ENCODE measurements around the gene PRDM11.

Gene PRDM11

DNA sequence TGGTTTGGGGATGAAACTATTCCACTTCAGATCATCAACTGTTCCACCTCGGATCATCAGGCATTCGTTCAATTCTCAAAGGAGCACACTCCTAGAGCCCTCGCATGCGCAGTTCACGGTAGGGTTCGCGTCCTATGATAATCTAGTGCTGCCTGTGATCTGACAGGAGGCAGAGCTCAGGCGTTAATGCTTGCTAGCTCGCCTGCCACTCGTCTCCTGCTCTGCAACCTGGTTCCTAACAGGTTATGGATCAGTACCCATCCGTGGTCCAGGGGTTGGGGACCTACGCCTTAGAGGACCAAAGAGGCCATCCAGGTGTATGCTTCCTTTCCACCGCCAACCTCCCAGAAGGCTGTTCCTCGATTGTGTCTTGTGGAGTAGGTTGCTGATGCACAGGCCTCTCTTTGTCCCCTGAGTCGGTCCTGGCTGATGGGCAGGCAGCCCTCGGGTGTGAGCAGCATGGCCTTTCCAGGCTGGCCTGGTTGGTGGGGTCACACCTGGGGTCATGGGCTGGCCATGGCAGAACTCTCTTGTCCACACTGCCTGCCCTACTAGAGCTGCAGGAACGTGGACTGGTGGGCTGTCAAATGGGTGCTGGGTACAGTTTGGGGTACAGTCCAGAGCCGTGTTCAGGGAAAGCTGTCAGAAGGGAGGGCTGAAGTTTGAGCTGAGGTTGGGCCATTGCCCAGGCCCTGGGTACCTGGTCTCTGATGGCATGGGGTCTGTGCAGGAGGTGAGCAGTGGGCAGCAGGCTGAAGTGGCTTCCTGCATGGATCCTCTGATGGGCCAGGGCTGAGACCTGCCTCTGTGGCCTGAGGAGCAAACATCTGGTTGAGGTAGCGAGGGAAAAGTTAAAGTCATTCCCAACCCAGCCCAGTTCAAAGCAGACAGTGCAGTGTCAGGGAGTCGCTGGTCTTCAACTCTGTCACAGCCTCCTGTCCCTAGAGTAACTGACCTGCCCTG lies 11.1 kb downstream of the PRDM11 start:
- DNase-seq (ENCODE audit: low read depth), result no peak

GRCh38 chr11:45158210-45158731 lies 11.8 kb downstream of the PRDM11 start:
- H3K4me3 ChIP-seq (ENCODE audit: control insufficient read depth, low read depth, low read length), result no peak overlapping the region
- no peak for DNase-seq (ENCODE audit: low read depth)
- no peak for TF ChIP-seq CTCF (IDR thresholded peaks at IDR 0.05; ENCODE audit: control insufficient read depth, insufficient read depth, low read depth, low read length, missing control alignments)

More for the DNA sequence above, 11.1 kb downstream of the PRDM11 start:
- no peak for TF ChIP-seq CTCF (IDR thresholded peaks at IDR 0.05; ENCODE audit: control insufficient read depth, insufficient read depth, low read depth, low read length, missing control alignments)
- no peak overlapping the region for H3K4me3 ChIP-seq (ENCODE audit: control insufficient read depth, low read depth, low read length)

DNA sequence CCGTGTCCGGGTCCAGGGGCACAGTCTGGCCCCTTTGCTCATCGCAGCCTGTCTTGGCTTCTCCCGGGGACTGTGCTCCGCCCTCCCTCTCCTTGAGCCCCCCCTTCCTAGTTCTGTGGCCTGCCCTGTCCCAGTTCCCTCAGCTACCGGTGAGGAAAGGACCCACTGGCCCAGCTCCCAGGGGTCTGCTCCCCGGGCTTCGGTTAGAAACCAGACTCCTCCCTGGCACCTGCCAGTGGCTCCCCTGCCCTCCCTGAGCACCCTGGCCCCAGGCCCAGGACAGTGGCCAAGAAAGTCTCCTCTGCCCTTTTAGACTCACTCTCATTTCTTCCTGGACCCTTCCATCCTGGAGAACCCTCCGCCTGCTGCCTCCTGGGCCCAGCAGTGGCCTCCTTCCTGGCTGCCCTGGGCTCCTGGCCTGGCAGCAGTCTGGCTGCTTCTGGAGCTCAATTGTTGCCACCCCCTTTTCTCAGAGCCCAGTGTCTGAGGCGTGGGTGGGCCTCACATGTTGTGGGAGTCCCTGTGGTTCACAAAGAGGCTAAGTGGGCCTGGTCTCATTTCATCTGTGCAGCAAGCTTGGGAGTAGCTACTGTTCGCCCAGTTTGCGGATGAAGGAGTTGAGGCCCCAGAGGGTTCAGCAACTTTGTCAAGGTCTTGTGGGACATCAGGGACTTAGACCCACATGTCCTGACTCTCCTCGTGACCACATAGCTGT lies 12.6 kb downstream of the PRDM11 start:
- DNase-seq (ENCODE audit: low read depth), result no peak
- no peak overlapping the region for H3K4me3 ChIP-seq (ENCODE audit: control insufficient read depth, low read depth, low read length)
- no peak for TF ChIP-seq CTCF (IDR thresholded peaks at IDR 0.05; ENCODE audit: control insufficient read depth, insufficient read depth, low read depth, low read length, missing control alignments)

GRCh38 chr11:45159781-45160365 lies 13.4 kb downstream of the PRDM11 start:
- H3K4me3 ChIP-seq (ENCODE audit: control insufficient read depth, low read depth, low read length), result no peak overlapping the region
- no peak for DNase-seq (ENCODE audit: low read depth)

GRCh38 chr11:45161252-45162063 lies 15.0 kb downstream of the PRDM11 start:
- no peak for DNase-seq (ENCODE audit: low read depth)
- H3K4me3 ChIP-seq (ENCODE audit: control insufficient read depth, low read depth, low read length), result no peak overlapping the region
- TF ChIP-seq CTCF (IDR thresholded peaks at IDR 0.05; ENCODE audit: control insufficient read depth, insufficient read depth, low read depth, low read length, missing control alignments), result no peak

More at GRCh38 chr11:45159781-45160365, 13.4 kb downstream of the PRDM11 start:
- no peak for TF ChIP-seq CTCF (IDR thresholded peaks at IDR 0.05; ENCODE audit: control insufficient read depth, insufficient read depth, low read depth, low read length, missing control alignments)

DNA sequence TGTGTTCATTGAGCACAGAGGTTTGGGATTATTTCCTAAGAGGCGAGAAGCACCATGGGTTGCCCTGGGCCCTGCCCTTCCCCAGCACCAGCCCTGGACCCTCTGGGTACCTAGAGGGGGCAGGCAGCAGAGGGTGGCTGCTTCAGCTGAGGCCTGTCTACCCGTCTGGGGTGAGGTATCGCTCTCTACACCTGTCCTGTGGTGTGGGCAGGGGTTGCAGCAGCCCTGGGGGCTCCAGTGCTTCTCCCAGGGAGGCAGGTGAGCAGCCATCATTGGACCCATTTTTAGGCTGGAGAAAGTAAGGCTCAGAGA lies 15.6 kb downstream of the PRDM11 start:
- no peak for DNase-seq (ENCODE audit: low read depth)
- TF ChIP-seq CTCF (IDR thresholded peaks at IDR 0.05; ENCODE audit: control insufficient read depth, insufficient read depth, low read depth, low read length, missing control alignments), result no peak

More for the DNA sequence above, 15.6 kb downstream of the PRDM11 start:
- no peak overlapping the region for H3K4me3 ChIP-seq (ENCODE audit: control insufficient read depth, low read depth, low read length)
